Activated CD4-positive, alpha-beta memory T cell treated with anti-CD3 and anti-CD28 coated beads, Interleukin-2, amount 10 ng/mL, durations not matched to agents 7 days and 5 days (primary cell): ENCODE results near the gene SCGB1C2. TPM values are rescaled to one million over a fixed set of nuclear protein-coding genes. Genes with fewer than 3 reads are reported as not detected.
A peak's percentile ranks its signal among the peaks of the same experiment; 100 is the strongest.

Experiments used
- CTCF ChIA-PET: fragments of 350-600 bp; sonication (Branson Sonifier 250); formaldehyde crosslinking; loops from one replicate; lab custom pipeline; 2021; ENCODE audit warnings: antibody characterized with exemption, inconsistent platforms; lab: Charles Lee
- POLR2A ChIA-PET: fragments of 350-600 bp; sonication (Branson Sonifier 250); formaldehyde crosslinking; loops from one replicate; lab custom pipeline; 2021; ENCODE audit warnings: antibody characterized with exemption; lab: Charles Lee
- DNase-seq: peaks from one replicate; pipeline ENCODE4 v3.0.0-alpha.2; 2020
- H3K27ac Mint-ChIP-seq: one replicate; pipeline ENCODE4 v1.8.0; 2021; ENCODE audit warnings: mild to moderate bottlenecking, mixed read lengths
- H3K27me3 Mint-ChIP-seq: one replicate; pipeline ENCODE4 v1.8.0; 2021; ENCODE audit warnings: mixed read lengths
- H3K36me3 Mint-ChIP-seq: one replicate; pipeline ENCODE4 v1.8.0; 2021; ENCODE audit warnings: low read depth, mixed read lengths
- H3K4me1 Mint-ChIP-seq: one replicate; pipeline ENCODE4 v1.8.0; 2021; ENCODE audit warnings: mixed read lengths
- H3K4me3 Mint-ChIP-seq: one replicate; pipeline ENCODE4 v1.8.0; 2021; ENCODE audit warnings: mild to moderate bottlenecking, mixed read lengths
- H3K9me3 Mint-ChIP-seq: one replicate; pipeline ENCODE4 v1.8.0; 2021; ENCODE audit warnings: mixed read lengths
- total RNA-seq, 2 experiments: library from RNA; stranded (reverse); gene quantifications; one replicate each; pipeline ENCODE4 v1.2.3, GENCODE V29; 2021

The SCGB1C2 gene
- total RNA-seq, 2 experiments from 2014 or later: not detected

DNA sequence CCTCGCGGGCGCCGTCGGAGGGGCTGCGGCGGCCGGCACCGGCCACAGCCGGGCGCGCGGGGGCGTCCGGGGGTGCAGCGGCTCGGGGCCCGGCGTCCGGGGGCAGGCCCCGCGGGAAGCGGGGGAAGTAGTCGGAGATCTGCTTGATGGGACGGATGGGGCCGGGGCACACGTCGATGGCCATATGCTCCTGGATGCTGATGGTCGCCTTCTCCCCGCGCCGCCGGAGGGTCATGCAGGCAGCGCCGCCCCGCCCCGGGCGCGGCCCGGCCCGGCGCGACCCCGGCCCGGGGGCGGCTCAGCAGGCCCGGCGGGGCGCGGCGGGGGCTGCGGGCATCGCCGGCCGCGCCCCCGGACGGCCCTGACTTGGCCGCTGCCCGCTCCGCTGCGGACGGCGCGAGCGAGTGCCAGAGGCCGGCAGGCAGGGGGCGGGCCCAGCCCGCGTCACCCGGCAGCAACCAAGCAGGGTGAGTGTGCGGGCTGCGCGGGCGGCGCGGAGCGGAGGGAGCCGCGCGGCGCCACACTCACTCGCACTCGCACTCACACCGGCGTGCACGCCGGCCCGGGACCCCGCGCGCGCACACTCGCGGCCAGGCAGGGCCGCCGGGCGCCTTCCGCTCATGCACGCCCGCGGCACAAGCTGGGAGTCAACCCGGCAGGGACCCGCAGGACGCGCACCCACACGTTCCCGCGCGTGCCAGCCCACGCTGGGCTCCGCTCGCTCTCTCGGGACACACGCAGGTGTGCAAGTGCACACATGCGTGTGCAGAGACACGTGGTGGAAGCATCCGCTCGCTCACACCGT lies 44.1 kb downstream of the SCGB1C2 start, which contains the start of gene DOC2B:
Gene DOC2B, minus strand, starts transcription at position 406 of the 805 bp plus-strand sequence. Its CDS starts 171 bp downstream, at position 235.
- ChIA-PET CTCF (no interaction called here), POLR2A (no interaction called here)
- Mint-ChIP-seq H3K4me3 (peak within 1 kb of the TSS; percentile 14), H3K36me3 (no peaks in the 10 kb centered on the region), H3K9me3 (no peaks in the 10 kb centered on the region), H3K27me3 (peaks cover 49% of the 10 kb centered on the region), H3K27ac (no peak within 1 kb of the TSS), H3K4me1 (peaks cover 11% of the 10 kb centered on the region)
- no peak for DNase-seq

DNA sequence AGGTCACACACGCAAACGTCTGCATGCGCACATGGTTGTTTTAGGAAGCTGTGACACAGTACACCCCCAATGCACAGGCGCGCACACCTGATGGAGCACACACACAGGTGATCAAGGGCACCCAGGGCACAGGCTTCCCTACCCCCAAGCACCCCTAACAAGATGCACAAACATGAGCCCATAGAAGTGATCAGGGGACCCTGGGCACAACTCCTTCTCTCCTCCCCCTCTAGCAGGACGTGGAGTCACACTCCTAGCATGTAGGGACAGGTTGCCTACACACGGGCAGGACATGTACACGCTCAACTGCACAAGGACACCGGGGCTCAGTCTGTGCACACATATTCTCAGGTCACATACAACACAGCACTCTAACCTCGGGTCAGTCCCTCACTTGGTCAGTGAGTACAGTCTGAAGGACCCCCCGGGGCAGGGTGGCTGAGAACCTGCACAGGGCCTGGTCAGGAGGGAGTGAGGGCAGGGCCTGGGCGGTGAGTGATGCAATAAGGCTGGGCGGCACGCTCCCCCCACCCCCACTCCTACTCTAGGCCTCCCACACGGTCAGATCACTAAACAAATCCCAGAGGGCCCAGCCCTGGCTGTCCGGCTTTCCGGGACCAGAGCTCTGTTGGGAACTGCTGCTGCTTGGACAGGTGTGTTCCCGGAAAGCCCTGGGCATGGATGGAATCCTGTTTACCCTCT lies 44.8 kb downstream of the SCGB1C2 start:
- peaks cover 48% of the 10 kb centered on the region for H3K27me3 Mint-ChIP-seq
- DNase-seq: no peak

GRCh38 chr17:183021-183420 lies 45.7 kb downstream of the SCGB1C2 start:
- no peak overlapping the region for H3K27ac Mint-ChIP-seq
- no peaks in the 10 kb centered on the region for H3K36me3 Mint-ChIP-seq
- ChIA-PET CTCF (no interaction called here), POLR2A (no interaction called here)
- no peak for DNase-seq
- no peaks in the 10 kb centered on the region for H3K9me3 Mint-ChIP-seq
- peaks cover 43% of the 10 kb centered on the region for H3K27me3 Mint-ChIP-seq
- peaks cover 11% of the 10 kb centered on the region for H3K4me1 Mint-ChIP-seq
- no peak overlapping the region for H3K4me3 Mint-ChIP-seq

More for the DNA sequence above, 44.8 kb downstream of the SCGB1C2 start:
- peak overlapping the region; percentile 14 for H3K4me3 Mint-ChIP-seq
- H3K4me1 Mint-ChIP-seq: peaks cover 11% of the 10 kb centered on the region
- ChIA-PET POLR2A (no interaction called here), CTCF (no interaction called here)
- no peak overlapping the region for H3K27ac Mint-ChIP-seq
- H3K9me3 Mint-ChIP-seq: no peaks in the 10 kb centered on the region
- no peaks in the 10 kb centered on the region for H3K36me3 Mint-ChIP-seq

GRCh38 chr17:185445-186138 lies 48.2 kb downstream of the SCGB1C2 start:
- H3K9me3 Mint-ChIP-seq: no peaks in the 10 kb centered on the region
- ChIA-PET CTCF (no interaction called here), POLR2A (no interaction called here)
- peak; percentile 19 for DNase-seq
- H3K4me3 Mint-ChIP-seq: no peak overlapping the region
- no peak overlapping the region for H3K27ac Mint-ChIP-seq
- no peaks in the 10 kb centered on the region for H3K36me3 Mint-ChIP-seq
- peaks cover 11% of the 10 kb centered on the region for H3K4me1 Mint-ChIP-seq
- peaks cover 30% of the 10 kb centered on the region for H3K27me3 Mint-ChIP-seq

DNA sequence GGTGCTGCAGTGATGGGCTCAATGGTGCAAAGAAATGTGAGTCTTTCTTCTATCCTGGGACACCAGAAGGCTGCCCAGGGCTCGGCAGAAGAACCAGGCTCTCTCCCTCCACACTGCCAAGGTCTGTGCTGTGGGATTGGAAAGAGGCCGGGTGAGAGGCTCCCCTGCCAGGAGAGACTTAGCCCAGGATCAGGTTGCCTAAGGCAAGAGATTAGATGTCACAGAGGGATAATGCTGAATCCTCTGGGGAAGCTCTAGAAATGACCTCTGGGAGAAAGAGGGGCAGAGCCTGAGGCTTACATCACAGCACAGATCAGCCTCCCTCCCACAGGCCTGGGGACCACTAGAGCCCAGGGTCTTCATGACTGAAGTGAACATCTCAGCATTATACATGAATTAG lies 49.8 kb downstream of the SCGB1C2 start:
- CTCF ChIA-PET: no interaction called here
- Mint-ChIP-seq H3K27me3 (peaks cover 26% of the 10 kb centered on the region), H3K4me1 (peaks cover 9% of the 10 kb centered on the region), H3K4me3 (no peak overlapping the region), H3K9me3 (no peaks in the 10 kb centered on the region), H3K36me3 (no peaks in the 10 kb centered on the region), H3K27ac (no peak overlapping the region)
- DNase-seq: no peak
- POLR2A ChIA-PET: no interaction called here

Other genes with a start within 250 kb of the SCGB1C2 start
- gene DOC2B, start 44.1 kb downstream of the SCGB1C2 start, total RNA-seq: not detected
- gene RPH3AL, start 215.2 kb downstream of the SCGB1C2 start, total RNA-seq: 1 to 10 TPM; 2.5 to 2.8 TPM